RWPE1 (cell line): ENCODE data around the gene ACO2.
A peak's percentile ranks its signal among the peaks of the same experiment; 100 is the strongest.

Experiments used
- CTCF ChIA-PET: fragments of 350-600 bp; sonication (Branson Sonifier 250); formaldehyde crosslinking; extraction: SDS; loops from one replicate; lab custom pipeline; 2021; lab: Yijun Ruan, JAX
- POLR2A ChIA-PET: fragments of 400-600 bp; formaldehyde crosslinking; extraction: SDS; loops from one replicate; lab custom pipeline; 2020; ENCODE audit warnings: antibody characterized with exemption; ENCODE audit not compliant: low non-redundant PET; lab: Yijun Ruan, JAX
- DNase-seq: peaks from one replicate; pipeline ENCODE4 v3.0.0; 2012; ENCODE audit warnings: low spot score
- H3K27ac ChIP-seq: fragments of 450-650 bp; 2 replicates; pipeline ENCODE4 v1.5.1; 2017
- CTCF ChIP-seq: fragments of 450-650 bp; conservative IDR thresholded peaks from 2 replicates; pipeline ENCODE4 v1.5.1; 2017; ENCODE audit warnings: low read depth, mild to moderate bottlenecking

Gene ACO2

GRCh38 chr22:41481925-41482318 is 13.0 kb downstream of the ACO2 start:
- ChIA-PET POLR2A (no interaction called here), CTCF (no interaction called here)
- TF ChIP-seq CTCF: no peak
- peak overlapping the region; percentile 40 for H3K27ac ChIP-seq
- no peak for DNase-seq

GRCh38 chr22:41482319-41482935 is 13.5 kb downstream of the ACO2 start:
- no peak for TF ChIP-seq CTCF
- ChIA-PET POLR2A (no interaction called here), CTCF (no interaction called here)
- no peak for DNase-seq
- H3K27ac ChIP-seq: peak overlapping the region; percentile 40

GRCh38 chr22:41485033-41485432 is 16.1 kb downstream of the ACO2 start:
- no peak for TF ChIP-seq CTCF
- no peak for DNase-seq
- 0 out of 2 replicates have a peak overlapping the region, but pooled peaks have one; percentile 19 for H3K27ac ChIP-seq
- POLR2A ChIA-PET: no interaction called here
- CTCF ChIA-PET: no interaction called here

- H3K27ac ChIP-seq: peak overlapping the region; percentile 25
- no peak for DNase-seq
- POLR2A ChIA-PET: no interaction called here
- no peak for TF ChIP-seq CTCF
- CTCF ChIA-PET: no interaction called here
These were observed 18.4 kb downstream of the ACO2 start for GRCh38 chr22:41487037-41487935.

GRCh38 chr22:41488076-41488475 is 19.2 kb downstream of the ACO2 start:
- ChIA-PET CTCF (no interaction called here), POLR2A (no interaction called here)
- H3K27ac ChIP-seq: no peak overlapping the region

More at GRCh38 chr22:41488076-41488475, 19.2 kb downstream of the ACO2 start:
- DNase-seq: no peak
- no peak for TF ChIP-seq CTCF
